Loucy (cell line): ENCODE measurements around the gene PRR12.

Experiments used
- H2AFZ ChIP-seq: fragments of 200-600 bp; sonication (generic); 2 replicates; pipeline ENCODE4 v1.6.0; 2016; ENCODE audit warnings: antibody characterized with exemption, mild to moderate bottlenecking, low read length, moderate library complexity
- H3F3A ChIP-seq: fragments of 200-600 bp; 2 replicates; pipeline ENCODE4 v1.6.0; 2016; ENCODE audit warnings: antibody characterized with exemption, low read depth, mild to moderate bottlenecking
- H3K27me3 ChIP-seq: fragments of 200-600 bp; sonication (generic); 2 replicates; pipeline ENCODE4 v1.6.1; 2014; ENCODE audit warnings: low read length, mild to moderate bottlenecking; ENCODE audit not compliant: insufficient read depth, poor library complexity, severe bottlenecking
- H3K36me3 ChIP-seq: fragments of 200-600 bp; sonication (generic); 2 replicates; pipeline ENCODE4 v1.6.1; 2016; ENCODE audit warnings: low read length; ENCODE audit not compliant: insufficient read depth
- H3K4me1 ChIP-seq: fragments of 200-600 bp; sonication (generic); 2 replicates; pipeline ENCODE4 v1.5.1; 2014; ENCODE audit warnings: low read length, mild to moderate bottlenecking; ENCODE audit not compliant: insufficient read depth, poor library complexity, severe bottlenecking
- H3K4me2 ChIP-seq: fragments of 200-600 bp; sonication (generic); 2 replicates; pipeline ENCODE4 v1.6.0; 2014; ENCODE audit warnings: antibody characterized with exemption, low read length, low read depth, mild to moderate bottlenecking; ENCODE audit not compliant: poor library complexity, severe bottlenecking
- H3K4me3 ChIP-seq: fragments of 200-600 bp; sonication (generic); 2 replicates; pipeline ENCODE4 v1.5.1; 2014; ENCODE audit warnings: low read length, mild to moderate bottlenecking, mixed read lengths; ENCODE audit not compliant: poor library complexity, severe bottlenecking
- H3K79me2 ChIP-seq: fragments of 200-600 bp; sonication (generic); 2 replicates; pipeline ENCODE4 v1.6.1; 2014; ENCODE audit warnings: low read length; ENCODE audit not compliant: insufficient read depth
- H3K9ac ChIP-seq: fragments of 200-600 bp; sonication (generic); 2 replicates; pipeline ENCODE4 v1.6.0; 2014; ENCODE audit warnings: mild to moderate bottlenecking, low read depth, low read length, moderate library complexity; ENCODE audit not compliant: poor library complexity, severe bottlenecking
- H3K9me2 ChIP-seq: fragments of 200-600 bp; sonication (generic); replicated peaks from 2 replicates; pipeline ENCODE4 v1.6.1; 2016; ENCODE audit warnings: low read depth, low read length, mixed read lengths
- H3K9me3 ChIP-seq: fragments of 200-600 bp; sonication (generic); 2 replicates; pipeline ENCODE4 v1.6.1; 2014; ENCODE audit warnings: mild to moderate bottlenecking, antibody characterized with exemption, low read length, low read depth; ENCODE audit not compliant: insufficient read depth
- H4K20me1 ChIP-seq: fragments of 200-600 bp; sonication (generic); 2 replicates; pipeline ENCODE4 v1.6.0; 2014; ENCODE audit warnings: antibody characterized with exemption, low read length, mild to moderate bottlenecking; ENCODE audit not compliant: insufficient read depth, poor library complexity, severe bottlenecking
- CTCF ChIP-seq: fragments of 200-600 bp; sonication (generic); conservative IDR thresholded peaks from 2 replicates; pipeline ENCODE4 v1.5.1; 2014; ENCODE audit warnings: mild to moderate bottlenecking, antibody characterized with exemption, low read length
- EZH2phosphoT487 ChIP-seq: fragments of 200-600 bp; IDR thresholded peaks from 2 replicates; pipeline ENCODE4 v1.6.1; 2018; ENCODE audit warnings: antibody characterized with exemption, mild to moderate bottlenecking, moderate library complexity, borderline replicate concordance

PRR12 gene

GRCh38 chr19:49660338-49660961 is 69.5 kb downstream of the PRR12 start:
- H3K4me3 ChIP-seq = no peak overlapping the region
- H3K36me3 ChIP-seq = peaks cover 46% of the 10 kb centered on the region; the same call in 1 of the 2 replicates
- no peak overlapping the region for H3K4me2 ChIP-seq
- no peak overlapping the region for H3K9ac ChIP-seq
- H3K4me1 ChIP-seq = peaks cover 5% of the 10 kb centered on the region
- H3K9me3 ChIP-seq = no peaks in the 10 kb centered on the region
- no peaks in the 10 kb centered on the region for H3F3A ChIP-seq
- TF ChIP-seq CTCF (no peak), EZH2phosphoT487 (no peak)
- H4K20me1 ChIP-seq = peaks cover 17% of the 10 kb centered on the region
- no peak overlapping the region for H2AFZ ChIP-seq
- no peaks in the 10 kb centered on the region for H3K27me3 ChIP-seq
- H3K79me2 ChIP-seq = peaks cover 29% of the 10 kb centered on the region
- H3K9me2 ChIP-seq = no peaks in the 10 kb centered on the region

- no peaks in the 10 kb centered on the region for H3F3A ChIP-seq
- H3K4me3 ChIP-seq = no peak overlapping the region
- peaks cover 17% of the 10 kb centered on the region for H4K20me1 ChIP-seq
- peaks cover 14% of the 10 kb centered on the region for H3K4me1 ChIP-seq
- H3K36me3 ChIP-seq = peaks cover 37% of the 10 kb centered on the region; the same call in 1 of the 2 replicates
- no peak overlapping the region for H3K4me2 ChIP-seq
- no peak overlapping the region for H2AFZ ChIP-seq
- H3K9ac ChIP-seq = no peak overlapping the region
- H3K9me3 ChIP-seq = no peaks in the 10 kb centered on the region
- H3K9me2 ChIP-seq = no peaks in the 10 kb centered on the region
- peaks cover 41% of the 10 kb centered on the region for H3K79me2 ChIP-seq
- H3K27me3 ChIP-seq = no peaks in the 10 kb centered on the region
- TF ChIP-seq CTCF = no peak
- no peak for TF ChIP-seq EZH2phosphoT487
Measured at GRCh38 chr19:49662011-49662410, 71.0 kb downstream of the PRR12 start.

- no peak for TF ChIP-seq EZH2phosphoT487
- TF ChIP-seq CTCF = no peak
- peaks cover 42% of the 10 kb centered on the region for H3K79me2 ChIP-seq
- no peaks in the 10 kb centered on the region for H3K27me3 ChIP-seq
- H4K20me1 ChIP-seq = peaks cover 17% of the 10 kb centered on the region
- peak overlapping the region; percentile 97 for H3K4me3 ChIP-seq
- no peak overlapping the region for H2AFZ ChIP-seq
- H3K4me1 ChIP-seq = peaks cover 21% of the 10 kb centered on the region
- H3K9ac ChIP-seq = no peak overlapping the region
- peak overlapping the region; percentile 93 for H3K4me2 ChIP-seq
- H3K36me3 ChIP-seq = peaks cover 34% of the 10 kb centered on the region; the same call in 1 of the 2 replicates
- no peaks in the 10 kb centered on the region for H3K9me3 ChIP-seq
- no peaks in the 10 kb centered on the region for H3F3A ChIP-seq
- H3K9me2 ChIP-seq = no peaks in the 10 kb centered on the region
Measured at GRCh38 chr19:49663224-49663623, 72.2 kb downstream of the PRR12 start.
